T-helper 1 cell (primary cell): Measurements from ENCODE around the gene PPP1R3G.

ENCODE experiments used
- DNase-seq, 5 donors: peaks; one replicate each; pipeline ENCODE4 v3.0.0-alpha.2; 2012 to 2020

PPP1R3G gene

DNA sequence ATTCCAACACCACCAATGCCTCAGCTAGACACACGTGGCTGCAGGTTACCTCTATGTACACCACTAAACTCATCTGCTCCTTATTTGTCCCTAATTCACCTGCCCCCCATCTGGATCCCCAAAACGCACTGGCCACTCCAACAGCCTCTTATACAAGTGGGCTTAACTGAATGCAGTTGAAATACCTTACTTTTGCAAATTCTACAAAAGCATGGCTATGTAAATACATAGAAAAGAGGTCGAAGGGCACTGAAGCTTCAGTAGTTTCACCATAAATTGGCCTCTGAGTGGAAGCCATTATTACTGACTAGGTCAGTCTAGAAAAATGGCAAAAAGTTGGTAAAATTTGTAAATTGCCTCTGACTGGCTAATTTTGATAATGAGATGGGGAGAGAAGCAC lies 11.1 kb upstream of the PPP1R3G start:
- DNase-seq = no peak

DNA sequence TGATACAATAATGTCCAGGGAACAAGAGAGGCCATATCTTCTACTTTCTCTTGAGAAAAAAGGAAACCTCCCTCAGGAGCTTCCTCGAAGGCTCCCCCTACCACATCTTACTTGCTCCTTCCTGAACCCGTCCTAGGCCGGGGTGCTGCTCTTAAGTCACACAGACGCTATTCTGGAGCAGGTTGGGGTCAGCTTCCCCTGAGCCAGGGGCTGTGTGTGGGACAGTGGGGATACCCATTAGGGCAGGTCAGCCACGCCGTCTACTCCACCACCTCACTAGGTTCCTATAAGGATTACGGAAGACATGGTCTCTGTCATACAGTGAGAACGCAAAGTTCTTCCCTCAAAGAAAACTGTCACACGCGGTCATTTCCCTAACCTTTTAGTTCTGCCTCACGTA lies 8.2 kb upstream of the PPP1R3G start:
- no peak for DNase-seq

DNA sequence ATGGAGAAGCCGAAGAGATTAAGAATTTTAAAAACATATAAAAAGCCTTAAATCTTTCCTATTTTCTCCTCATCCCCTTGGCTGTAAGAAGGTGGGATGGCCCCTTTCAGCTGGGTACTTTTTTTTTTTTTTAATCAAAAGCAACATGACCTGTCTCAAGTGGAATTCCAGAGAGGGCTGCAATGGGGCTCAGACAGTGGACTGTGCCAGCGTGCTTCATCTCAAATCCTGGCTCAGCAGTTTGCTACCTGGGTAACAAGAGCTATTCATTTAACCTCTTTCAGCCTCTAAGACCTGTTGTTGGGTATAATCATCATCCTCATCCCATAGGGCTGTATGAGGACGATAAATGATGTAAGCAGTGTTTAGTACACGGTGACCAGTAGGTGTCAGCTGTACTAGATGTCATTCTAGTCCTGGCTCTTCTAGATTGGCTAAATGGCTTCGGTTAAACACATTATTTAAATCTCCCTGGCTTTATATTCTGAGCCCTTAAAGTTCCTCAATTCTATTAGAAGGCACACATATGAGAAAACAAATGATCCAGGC lies 6.9 kb upstream of the PPP1R3G start:
- no peak for DNase-seq

DNA sequence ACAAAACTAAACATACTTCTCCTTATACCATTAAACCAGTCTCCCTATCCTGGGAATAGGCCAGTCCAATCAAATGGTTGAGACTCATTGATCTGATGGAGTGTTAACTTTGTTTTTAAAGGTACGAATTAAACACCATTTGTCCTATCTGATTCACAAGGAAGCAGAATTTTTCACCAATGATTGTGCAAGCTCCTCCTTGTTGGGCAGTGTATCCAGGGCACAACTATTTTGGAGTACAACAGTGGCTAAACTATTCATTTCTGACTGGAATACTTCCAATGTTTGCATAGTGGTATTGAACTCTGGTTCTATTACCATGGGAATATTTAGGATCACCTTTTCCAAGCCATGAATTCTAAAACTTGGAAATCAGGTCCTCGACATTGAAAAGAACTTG lies 5.4 kb upstream of the PPP1R3G start:
- DNase-seq = no peak

DNA sequence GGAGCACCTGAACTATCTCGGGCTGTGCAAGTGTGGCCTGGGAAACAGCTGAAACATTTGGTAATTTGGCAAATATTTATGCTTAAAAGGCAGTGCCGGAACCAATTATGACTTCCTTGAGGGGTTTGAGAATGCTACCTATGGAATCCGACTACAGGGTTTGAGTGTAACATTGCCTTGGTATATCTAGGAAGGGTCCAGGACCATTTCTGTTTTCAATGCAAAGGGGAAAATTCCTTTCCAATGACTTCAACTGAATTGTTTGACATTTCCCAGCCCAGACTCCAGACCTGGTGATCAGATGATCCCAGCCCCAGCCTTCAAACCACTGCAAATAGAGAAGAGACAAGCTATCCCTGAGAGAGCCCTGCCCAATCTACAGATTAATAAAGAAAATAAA lies 4.6 kb upstream of the PPP1R3G start:
- DNase-seq = no peak

DNA sequence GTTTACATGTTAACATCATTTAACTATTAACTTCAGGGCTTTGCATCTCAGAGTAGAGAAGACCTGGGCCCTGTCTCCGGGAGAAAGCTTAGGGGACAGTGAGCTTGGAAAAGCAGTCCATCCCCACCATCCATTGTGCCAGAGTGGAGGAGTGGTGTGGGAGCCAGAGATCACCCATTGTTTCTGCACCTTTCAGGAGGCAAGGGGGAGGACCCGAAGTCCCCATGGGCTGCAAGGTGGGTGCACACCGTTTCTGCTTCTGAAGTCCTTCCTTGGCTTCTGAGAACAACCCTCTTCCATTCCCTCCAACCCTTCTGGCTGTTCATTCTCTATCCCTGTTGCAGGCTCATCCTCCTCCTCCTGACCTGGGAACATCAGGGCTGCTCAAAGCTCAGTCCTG lies 4.0 kb upstream of the PPP1R3G start:
- no peak for DNase-seq

- DNase-seq = no peak
Observed at GRCh38 chr6:5081955-5082354, 3.2 kb upstream of the PPP1R3G start.

DNA sequence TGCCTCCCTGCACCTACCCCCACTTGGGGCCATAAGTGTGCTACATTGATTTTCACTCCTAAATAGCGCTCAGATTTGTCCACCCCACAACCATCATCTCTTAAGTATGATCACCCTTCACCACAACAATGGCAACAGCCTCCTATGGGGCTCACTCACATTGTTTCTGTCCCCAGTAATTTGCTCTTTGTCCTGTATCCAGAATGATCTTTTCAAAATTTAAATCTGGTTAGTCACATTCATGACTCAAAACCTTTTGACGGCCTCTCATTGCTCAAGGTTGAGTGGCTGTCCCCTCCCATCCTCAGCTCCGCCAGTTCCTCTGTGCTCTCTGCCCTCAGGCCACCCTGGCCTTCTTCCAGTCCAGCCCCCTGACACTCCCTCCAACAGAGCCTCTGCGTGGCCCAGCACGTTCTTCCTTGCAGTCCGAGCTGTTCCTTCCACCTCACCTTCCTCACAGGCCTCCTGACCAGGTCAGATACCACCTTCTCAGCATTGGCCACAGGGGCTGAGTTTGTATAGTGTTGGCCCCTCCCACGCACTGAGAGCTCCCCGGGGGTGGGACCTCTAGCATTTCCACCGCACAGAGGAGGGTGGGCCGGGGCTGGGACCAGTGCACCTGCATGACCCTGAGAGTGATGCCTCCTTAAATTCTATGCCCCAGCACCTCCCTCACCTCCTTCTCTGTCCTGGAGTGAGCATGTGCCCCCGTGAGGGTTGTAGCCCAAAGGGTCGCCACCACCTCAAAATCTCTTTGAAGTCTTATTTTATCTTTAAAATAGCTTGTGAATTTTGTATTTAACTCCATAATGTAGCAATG lies 2.4 kb upstream of the PPP1R3G start:
- no peak for DNase-seq

GRCh38 chr6:5083307-5083583 lies 1.9 kb upstream of the PPP1R3G start:
- DNase-seq = no peak

GRCh38 chr6:5083813-5084359 lies 1.3 kb upstream of the PPP1R3G start:
- no peak for DNase-seq

- DNase-seq = no peak
Observed at GRCh38 chr6:5084360-5084780, 771 bp upstream of the PPP1R3G start.

- peak in 1 of 5 donors; percentile 7 for DNase-seq
Observed at GRCh38 chr6:5085648-5086293, 630 bp downstream of the PPP1R3G start.

GRCh38 chr6:5086294-5086890 lies 1.3 kb downstream of the PPP1R3G start:
- no peak for DNase-seq

- DNase-seq = no peak
Observed at GRCh38 chr6:5087389-5087788, 2.2 kb downstream of the PPP1R3G start.

DNA sequence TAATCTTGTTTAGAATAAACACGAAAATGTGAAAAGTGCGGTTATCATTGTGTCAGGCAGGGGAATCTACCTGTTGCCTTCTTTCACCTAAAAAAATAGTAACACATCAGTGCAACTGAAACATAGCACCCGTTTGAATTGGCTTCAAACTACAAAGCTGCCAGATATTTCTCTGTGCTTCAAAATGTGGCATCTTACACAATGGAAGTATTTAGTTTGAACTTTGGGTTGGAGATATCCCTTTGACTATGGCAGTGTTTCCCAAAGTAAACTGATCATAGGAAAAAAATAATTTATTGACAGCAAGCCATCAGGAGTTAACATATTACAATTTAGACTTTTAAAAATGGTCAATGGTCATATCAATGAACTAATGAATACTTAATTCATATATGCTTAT lies 3.6 kb downstream of the PPP1R3G start:
- no peak for DNase-seq

DNA sequence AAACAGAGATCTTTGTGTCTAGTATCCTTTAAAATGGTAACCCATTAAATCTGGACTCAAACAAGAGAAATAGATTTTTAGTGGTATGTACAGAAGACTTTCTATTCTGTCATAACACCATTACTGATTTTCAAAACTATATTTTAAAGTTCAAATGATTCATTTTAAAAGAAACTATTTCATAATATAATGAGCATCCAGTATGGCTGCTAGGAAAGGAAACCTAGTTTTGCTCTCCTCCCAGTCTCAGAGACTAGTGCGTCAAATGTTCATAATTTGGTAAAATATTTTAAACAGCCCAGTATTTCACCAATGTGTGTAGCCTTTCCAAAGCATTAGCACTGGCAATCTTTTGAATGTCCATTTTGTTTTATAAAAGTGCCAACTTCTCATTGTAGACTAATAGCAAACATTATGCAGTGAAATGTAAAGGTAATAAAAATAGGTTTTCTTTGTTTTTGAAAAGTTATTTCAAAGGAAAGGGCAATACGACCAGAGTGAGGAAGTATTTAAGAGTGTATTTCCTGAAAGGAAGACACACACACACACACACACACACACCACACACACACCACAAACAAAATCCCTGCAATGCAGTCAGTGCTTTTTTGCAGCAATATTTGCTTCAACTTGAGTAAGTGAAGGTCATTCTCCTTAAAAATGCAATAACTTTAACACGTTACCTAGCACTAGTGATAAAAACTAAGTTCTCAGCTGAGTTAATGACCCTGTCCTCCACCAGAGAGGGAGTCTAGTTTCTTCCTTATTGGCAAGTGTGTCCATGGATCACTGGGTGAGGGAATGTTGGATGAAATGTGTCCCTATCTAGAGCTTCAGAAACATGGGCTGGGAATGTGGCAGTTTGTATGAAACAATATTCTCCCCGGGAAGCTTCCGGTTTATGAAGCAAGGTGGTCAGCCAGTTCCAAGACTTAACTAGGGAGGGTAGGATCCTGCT lies 4.6 kb downstream of the PPP1R3G start:
- no peak for DNase-seq

GRCh38 chr6:5090603-5091002 lies 5.5 kb downstream of the PPP1R3G start:
- no peak for DNase-seq

DNA sequence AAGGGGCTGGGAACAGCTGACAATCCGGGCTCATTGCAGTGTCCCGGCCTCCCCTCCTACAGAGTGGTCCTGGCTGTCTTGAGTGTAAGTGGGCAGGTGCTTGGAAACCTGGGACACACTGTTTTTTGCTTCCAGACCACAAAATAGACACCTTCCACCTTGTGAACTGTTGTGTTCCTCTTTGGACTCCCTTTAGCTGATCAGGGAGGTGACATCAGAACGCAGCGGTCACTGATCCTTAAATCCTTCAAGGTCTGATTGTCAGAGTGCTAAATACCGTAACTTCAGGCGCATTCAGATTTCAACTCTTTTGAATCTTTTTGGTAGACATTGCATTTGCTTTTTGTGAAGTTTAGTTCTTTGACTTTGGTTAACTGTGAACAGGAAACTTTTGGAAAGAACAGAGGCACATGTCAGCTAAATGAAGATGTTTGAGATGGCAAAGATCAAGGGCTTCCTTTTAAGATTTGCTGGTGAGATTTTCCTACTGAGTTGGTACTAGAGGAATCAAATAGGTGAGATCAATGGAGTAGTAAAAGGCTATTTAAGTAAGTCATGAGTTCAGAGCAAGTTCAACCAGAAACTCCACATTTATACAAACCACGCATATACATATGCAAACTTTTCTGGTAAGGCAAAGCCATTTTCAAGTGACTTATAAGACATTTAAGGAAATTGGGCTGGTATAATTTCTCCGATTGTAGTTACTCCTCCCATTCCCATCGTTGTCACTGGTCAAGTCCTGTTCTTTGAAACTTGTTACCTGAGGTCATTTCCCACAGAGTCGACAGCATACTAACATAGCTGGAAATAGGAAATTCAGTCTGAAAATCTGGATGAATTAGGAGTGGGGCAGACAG lies 6.3 kb downstream of the PPP1R3G start:
- DNase-seq = no peak

GRCh38 chr6:5093231-5094015 lies 8.3 kb downstream of the PPP1R3G start:
- no peak for DNase-seq

DNA sequence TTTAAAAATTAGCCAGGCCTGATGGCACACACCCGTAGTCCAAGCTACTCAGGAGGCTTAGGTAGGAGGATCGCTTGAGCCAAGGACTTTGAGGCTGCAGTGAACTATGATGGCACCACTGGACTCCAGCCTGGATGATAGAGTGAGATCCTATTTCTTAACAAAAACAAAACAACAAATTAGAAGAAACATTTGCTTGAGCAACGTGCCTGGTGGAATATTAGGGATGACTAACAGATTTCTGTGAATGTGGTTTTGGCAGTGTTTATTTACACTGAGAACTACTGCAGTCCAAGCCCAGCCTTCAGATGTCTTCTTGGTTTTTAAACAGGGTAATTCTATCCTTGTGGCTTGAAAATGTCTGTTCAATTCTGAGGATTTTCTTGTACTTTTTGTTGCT lies 9.2 kb downstream of the PPP1R3G start:
- no peak for DNase-seq

- DNase-seq = no peak
Observed at GRCh38 chr6:5095236-5095635, 10.1 kb downstream of the PPP1R3G start.
